Right ventricle myocardium superior (tissue), 1 donor: ENCODE results near the gene PLD1. TPM values are rescaled to one million over a fixed set of nuclear protein-coding genes. Genes with fewer than 3 reads are reported as not detected.

ENCODE experiments used
- ATAC-seq: fragments of 200-7000 bp; cut with Tn5 transposase; one replicate; pipeline ENCODE4 v1.9.1; 2020; ENCODE audit warnings: mild to moderate bottlenecking; ENCODE audit not compliant: poor library complexity
- DNase-seq: peaks from one replicate; pipeline ENCODE4 v3.0.0-alpha.2; 2020
- intact Hi-C: fragments of 100-400 bp; cut with DNase I; formaldehyde crosslinking; loops from one replicate; pipeline ENCODE4 v1.11.2; 2022
- total RNA-seq: library from RNA; stranded (reverse); fragmentation: NEBNext Ultra II Directional; extraction: Animal tissue kit (Norgen Biotek cat#: 25700); gene quantifications from one replicate; pipeline ENCODE4 v1.2.1, GENCODE V29; 2021
- donor health status: DM: no; HTN: yes; CAD: no; lungs with severe emphysema.

The PLD1 gene
- total RNA-seq, 1 donor from 2014 or later: 64.3 TPM

- DNase-seq (no peak), ATAC-seq (no peak)
- intact Hi-C loops: loop anchor here (10.0 kb wide), 1 partner anchor 86 kb away; the partner anchor contains the start of gene TNIK
Measured at GRCh38 chr3:171551296-171551695, 259.0 kb downstream of the PLD1 start.

Other genes with a start within 250 kb of the PLD1 start
- gene TMEM212, start 32.9 kb upstream of the PLD1 start, total RNA-seq: not detected
- 56.1 TPM for gene FNDC3B, start 229.1 kb upstream of the PLD1 start, total RNA-seq